Liver (tissue), 3 donors: ENCODE data around the gene EEF1B2.

Source experiments
- CTCF ChIP-seq: fragments of 150-350 bp; IDR thresholded peaks from 2 replicates; pipeline ENCODE4 v1.5.1; 2017; ENCODE audit warnings: improper control_type of control experiment, low read depth, low read length; ENCODE audit not compliant: missing input control
- EGR1 ChIP-seq, 2 donors: IDR thresholded peaks; 2 replicates each; pipeline ENCODE4 v1.6.1; 2016 to 2018; ENCODE audit warnings: antibody characterized with exemption in 2 of 2, low read depth in 2 of 2
- GABPA ChIP-seq, 2 donors: IDR thresholded peaks in 1 of 2; conservative IDR thresholded peaks in 1 of 2; 2 replicates each; pipeline ENCODE4 v1.6.1; 2016; ENCODE audit warnings: antibody characterized with exemption in 2 of 2, mild to moderate bottlenecking in 1 of 2, moderate library complexity in 1 of 2
- HNF4A ChIP-seq, 2 donors: conservative IDR thresholded peaks; 2 replicates each; pipeline ENCODE4 v1.6.1; 2016; ENCODE audit warnings: antibody characterized with exemption in 2 of 2, mild to moderate bottlenecking in 2 of 2
- HNF4G ChIP-seq: IDR thresholded peaks from 2 replicates; pipeline ENCODE4 v1.6.1; 2016; ENCODE audit warnings: antibody characterized with exemption
- JUND ChIP-seq, 2 donors: IDR thresholded peaks; 2 replicates each; pipeline ENCODE4 v1.6.1; 2016; ENCODE audit warnings: antibody characterized with exemption in 2 of 2
- RAD21 ChIP-seq, 2 donors: IDR thresholded peaks; 2 replicates each; pipeline ENCODE4 v1.6.1; 2016; ENCODE audit warnings: antibody characterized with exemption in 2 of 2, mild to moderate bottlenecking in 2 of 2
- REST ChIP-seq: IDR thresholded peaks from 2 replicates; pipeline ENCODE4 v1.6.1; 2016; ENCODE audit warnings: antibody characterized with exemption, mild to moderate bottlenecking
- SP1 ChIP-seq: IDR thresholded peaks from 2 replicates; pipeline ENCODE4 v1.6.1; 2018; ENCODE audit warnings: antibody characterized with exemption, mild to moderate bottlenecking
- TAF1 ChIP-seq: conservative IDR thresholded peaks from 2 replicates; pipeline ENCODE4 v1.6.1; 2016; ENCODE audit warnings: antibody characterized with exemption, mild to moderate bottlenecking
- YY1 ChIP-seq: IDR thresholded peaks from 2 replicates; pipeline ENCODE4 v1.6.1; 2016; ENCODE audit warnings: antibody characterized with exemption, mild to moderate bottlenecking
- donor health status: healthy.
- donor health status: healthy.

- TF ChIP-seq YY1 (no peak), CTCF (no peak), SP1 (no peak), HNF4G (no peak), GABPA (IDR thresholded peaks at IDR 0.05 in 1 of 2, conservative IDR thresholded peaks at IDR 0.05 in 1 of 2) (no peak), HNF4A (conservative IDR thresholded peaks at IDR 0.05) (no peak), RAD21 (IDR thresholded peaks at IDR 0.05) (no peak), JUND (IDR thresholded peaks at IDR 0.05) (no peak), EGR1 (IDR thresholded peaks at IDR 0.05; ENCODE audit: low read depth in 2 of 2) (no peak), REST (no peak), TAF1 (no peak)
Measured at GRCh38 chr2:206116278-206116677, 43.4 kb upstream of the EEF1B2 start.
